GM10248 (cell line): ENCODE measurements around the gene TCEA3.

Source experiments
- CTCF ChIA-PET: fragments of 300-600 bp; sonication (Branson Sonifier 250); formaldehyde crosslinking; extraction: SDS; loops from one replicate; lab custom pipeline; 2021; ENCODE audit warnings: antibody characterized with exemption; lab: Yijun Ruan, JAX
- POLR2A ChIA-PET: fragments of 350-650 bp; sonication (Branson Sonifier 250); formaldehyde crosslinking; extraction: SDS; loops from one replicate; lab custom pipeline; 2020; ENCODE audit warnings: antibody characterized with exemption; lab: Yijun Ruan, JAX
- DNase-seq: peaks from one replicate; pipeline ENCODE4 v3.0.0; 2012; ENCODE audit errors: extremely low spot score
- TF ChIP-seq, protein P1 (sequence below): IDR thresholded peaks from 2 replicates; pipeline ENCODE4 v1.5.1; 2012; ENCODE audit warnings: mild to moderate bottlenecking, low read depth; ENCODE audit errors: extremely low read depth, missing control alignments, control extremely low read depth

The TCEA3 gene

GRCh38 chr1:23469372-23469982, 44.9 kb upstream of the TCEA3 start:
- POLR2A ChIA-PET: no interaction called here
- TF ChIP-seq, protein P1, sequence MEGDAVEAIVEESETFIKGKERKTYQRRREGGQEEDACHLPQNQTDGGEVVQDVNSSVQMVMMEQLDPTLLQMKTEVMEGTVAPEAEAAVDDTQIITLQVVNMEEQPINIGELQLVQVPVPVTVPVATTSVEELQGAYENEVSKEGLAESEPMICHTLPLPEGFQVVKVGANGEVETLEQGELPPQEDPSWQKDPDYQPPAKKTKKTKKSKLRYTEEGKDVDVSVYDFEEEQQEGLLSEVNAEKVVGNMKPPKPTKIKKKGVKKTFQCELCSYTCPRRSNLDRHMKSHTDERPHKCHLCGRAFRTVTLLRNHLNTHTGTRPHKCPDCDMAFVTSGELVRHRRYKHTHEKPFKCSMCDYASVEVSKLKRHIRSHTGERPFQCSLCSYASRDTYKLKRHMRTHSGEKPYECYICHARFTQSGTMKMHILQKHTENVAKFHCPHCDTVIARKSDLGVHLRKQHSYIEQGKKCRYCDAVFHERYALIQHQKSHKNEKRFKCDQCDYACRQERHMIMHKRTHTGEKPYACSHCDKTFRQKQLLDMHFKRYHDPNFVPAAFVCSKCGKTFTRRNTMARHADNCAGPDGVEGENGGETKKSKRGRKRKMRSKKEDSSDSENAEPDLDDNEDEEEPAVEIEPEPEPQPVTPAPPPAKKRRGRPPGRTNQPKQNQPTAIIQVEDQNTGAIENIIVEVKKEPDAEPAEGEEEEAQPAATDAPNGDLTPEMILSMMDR: no peak
- CTCF ChIA-PET: interaction anchor here (0.9 kb wide), 1 partner anchor 15 kb away, joined by 3 read pairs; the partner anchor contains the start of gene ASAP3
- DNase-seq: no peak

DNA sequence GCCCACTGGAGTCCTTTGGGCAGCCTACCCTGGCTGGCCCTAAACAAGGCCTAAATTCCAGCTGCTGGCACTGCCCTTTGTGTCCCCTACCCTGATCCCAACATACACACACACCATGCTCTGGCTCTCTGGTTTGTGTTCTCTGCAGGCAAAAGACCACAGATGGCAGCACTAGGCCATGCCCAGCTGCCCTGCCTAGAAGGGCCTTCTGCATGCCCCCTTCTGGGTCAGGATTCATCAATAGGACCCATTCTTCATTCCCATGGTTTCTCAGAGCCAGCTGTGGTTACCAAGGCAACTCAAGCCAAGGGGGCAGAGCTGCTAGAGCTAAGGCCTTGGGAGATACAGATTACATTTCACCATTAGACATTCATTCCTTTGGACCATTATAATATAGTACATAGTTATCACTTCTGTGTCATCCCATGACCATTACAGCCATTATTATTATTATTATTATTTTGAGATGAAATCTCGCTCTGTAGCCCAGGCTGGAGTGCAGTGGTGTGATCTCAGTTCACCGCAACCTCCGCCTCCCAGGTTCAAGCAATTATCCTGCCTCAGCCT, 42.0 kb upstream of the TCEA3 start:
- ChIA-PET POLR2A (interaction anchor here (0.5 kb wide), 1 partner anchor 122 kb away, joined by 4 read pairs; the partner anchor contains the start of gene HNRNPR), CTCF (interaction anchor here (1.4 to 1.8 kb wide), 2 partner anchors 30 to 31 kb away, joined by 4 to 5 read pairs; no protein-coding TSS in a partner anchor)
- TF ChIP-seq, protein P1: no peak
- no peak for DNase-seq

- TF ChIP-seq, protein P1: no peak
- ChIA-PET CTCF (no interaction called here), POLR2A (no interaction called here)
- no peak for DNase-seq
Observed at GRCh38 chr1:23463286-23463685, 38.7 kb upstream of the TCEA3 start.

- ChIA-PET POLR2A (no interaction called here), CTCF (no interaction called here)
Observed at GRCh38 chr1:23462766-23463165, 38.2 kb upstream of the TCEA3 start.

DNA sequence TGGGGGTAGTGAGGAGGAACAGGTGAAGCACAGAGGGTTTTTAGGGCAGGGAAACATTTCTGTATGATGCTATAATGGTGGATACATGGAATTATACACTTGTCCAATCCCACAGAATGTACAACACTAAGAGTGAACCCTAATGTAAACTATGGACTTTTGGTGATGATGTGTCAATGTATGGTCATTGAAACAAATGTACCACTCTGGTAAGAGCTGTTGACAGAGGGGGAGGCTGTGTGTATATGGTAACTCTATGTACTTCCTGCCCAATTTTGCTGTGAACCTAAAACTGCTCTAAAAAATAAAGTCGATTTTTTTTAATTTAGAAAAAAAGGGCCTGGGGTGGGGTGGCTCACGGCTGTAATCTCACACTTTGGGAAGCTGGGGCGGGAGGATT, 36.5 kb upstream of the TCEA3 start:
- CTCF ChIA-PET: interaction anchor here (1.9 kb wide), 1 partner anchor 12 kb away, joined by 5 read pairs; no protein-coding TSS in a partner anchor
- DNase-seq: no peak
- POLR2A ChIA-PET: no interaction called here
- TF ChIP-seq, protein P1: no peak

More at GRCh38 chr1:23462766-23463165, 38.2 kb upstream of the TCEA3 start:
- no peak for DNase-seq
- TF ChIP-seq, protein P1: no peak

DNA sequence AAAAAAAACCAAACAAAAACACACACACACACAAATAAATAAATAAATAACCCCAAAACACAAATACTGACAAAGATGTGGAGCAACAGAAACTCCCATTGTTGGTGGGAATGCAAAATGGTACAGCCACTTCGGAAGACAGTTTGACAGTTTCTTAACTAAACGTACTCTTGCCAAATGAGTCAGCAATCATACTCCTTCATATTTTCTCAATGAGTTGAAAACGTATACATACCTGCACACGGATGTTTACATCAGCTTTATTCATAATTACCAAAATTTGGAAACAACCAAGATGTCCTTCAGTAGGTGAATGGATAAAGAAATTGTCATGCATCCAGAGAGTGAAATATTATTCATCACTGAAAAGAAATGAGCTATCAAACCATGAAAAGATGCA, 36.0 kb upstream of the TCEA3 start:
- TF ChIP-seq, protein P1: no peak
- no peak for DNase-seq
- CTCF ChIA-PET: interaction anchor here (1.9 kb wide), 1 partner anchor 11 kb away, joined by 5 read pairs; no protein-coding TSS in a partner anchor
- POLR2A ChIA-PET: interaction anchor here (0.6 kb wide), 1 partner anchor 1149 kb away, joined by 3 read pairs; no protein-coding TSS in a partner anchor
